ENCODE data around the gene AGRN. TPM values are rescaled to one million over a fixed set of nuclear protein-coding genes. Genes with fewer than 3 reads are reported as not detected.

AGRN gene
- total RNA-seq, 1 donor from 2014 or later, result 335 TPM

DNA sequence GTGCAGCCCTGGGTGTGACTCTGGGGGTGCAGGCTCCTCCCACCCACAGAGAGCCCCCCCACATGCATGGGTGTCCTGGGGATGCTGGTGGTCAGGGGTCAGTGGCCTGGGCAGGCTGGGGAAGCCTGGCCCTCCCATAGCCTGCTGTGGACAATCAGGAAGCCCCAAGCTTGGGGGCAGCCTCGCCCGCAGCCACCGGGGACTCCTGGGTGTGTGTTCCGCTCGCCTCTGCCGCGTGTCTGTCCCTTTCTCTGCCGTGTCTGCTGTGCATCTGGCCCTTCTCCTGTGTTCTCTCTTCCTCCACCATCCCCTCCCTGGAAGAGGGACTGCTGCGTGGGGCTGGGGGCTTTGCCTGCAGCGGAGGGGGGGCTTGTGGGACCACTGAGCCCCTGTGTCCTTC, 22.9 kb downstream of the AGRN start:
- H3K4me3 Mint-ChIP-seq (ENCODE audit: low read depth), result no peak overlapping the region
- TF ChIP-seq, protein P1, sequence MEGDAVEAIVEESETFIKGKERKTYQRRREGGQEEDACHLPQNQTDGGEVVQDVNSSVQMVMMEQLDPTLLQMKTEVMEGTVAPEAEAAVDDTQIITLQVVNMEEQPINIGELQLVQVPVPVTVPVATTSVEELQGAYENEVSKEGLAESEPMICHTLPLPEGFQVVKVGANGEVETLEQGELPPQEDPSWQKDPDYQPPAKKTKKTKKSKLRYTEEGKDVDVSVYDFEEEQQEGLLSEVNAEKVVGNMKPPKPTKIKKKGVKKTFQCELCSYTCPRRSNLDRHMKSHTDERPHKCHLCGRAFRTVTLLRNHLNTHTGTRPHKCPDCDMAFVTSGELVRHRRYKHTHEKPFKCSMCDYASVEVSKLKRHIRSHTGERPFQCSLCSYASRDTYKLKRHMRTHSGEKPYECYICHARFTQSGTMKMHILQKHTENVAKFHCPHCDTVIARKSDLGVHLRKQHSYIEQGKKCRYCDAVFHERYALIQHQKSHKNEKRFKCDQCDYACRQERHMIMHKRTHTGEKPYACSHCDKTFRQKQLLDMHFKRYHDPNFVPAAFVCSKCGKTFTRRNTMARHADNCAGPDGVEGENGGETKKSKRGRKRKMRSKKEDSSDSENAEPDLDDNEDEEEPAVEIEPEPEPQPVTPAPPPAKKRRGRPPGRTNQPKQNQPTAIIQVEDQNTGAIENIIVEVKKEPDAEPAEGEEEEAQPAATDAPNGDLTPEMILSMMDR (IDR thresholded peaks at IDR 0.05; ENCODE audit: unreplicated experiment), result no peak
- H3K36me3 Mint-ChIP-seq (ENCODE audit: insufficient read depth), result peaks cover 19% of the 10 kb centered on the region
- peaks cover 17% of the 10 kb centered on the region for H3K27me3 Mint-ChIP-seq
- H3K9me3 Mint-ChIP-seq (ENCODE audit: low read depth), result no peaks in the 10 kb centered on the region
- peak overlapping the region; percentile 49 for H3K27ac Mint-ChIP-seq
- DNase-seq (ENCODE audit: low spot score, unreplicated experiment), result no peak
- H3K4me1 Mint-ChIP-seq (ENCODE audit: low read depth), result peaks cover 2% of the 10 kb centered on the region

DNA sequence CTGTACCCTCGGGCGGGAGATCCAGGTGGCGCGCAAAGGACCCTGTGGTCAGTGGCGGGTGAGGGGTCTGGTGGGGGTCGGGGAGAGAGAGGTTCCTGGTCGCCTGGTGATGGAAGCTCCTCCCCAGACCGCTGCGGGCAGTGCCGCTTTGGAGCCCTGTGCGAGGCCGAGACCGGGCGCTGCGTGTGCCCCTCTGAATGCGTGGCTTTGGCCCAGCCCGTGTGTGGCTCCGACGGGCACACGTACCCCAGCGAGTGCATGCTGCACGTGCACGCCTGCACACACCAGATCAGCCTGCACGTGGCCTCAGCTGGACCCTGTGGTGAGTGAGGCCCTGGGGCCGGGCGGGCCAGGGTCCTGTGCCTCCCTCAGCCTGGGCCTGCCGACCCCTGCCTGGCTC, 23.5 kb downstream of the AGRN start:
- TF ChIP-seq, protein P1 (IDR thresholded peaks at IDR 0.05; ENCODE audit: unreplicated experiment), result no peak
- Mint-ChIP-seq H3K36me3 (ENCODE audit: insufficient read depth) (peaks cover 17% of the 10 kb centered on the region), H3K4me1 (ENCODE audit: low read depth) (peaks cover 2% of the 10 kb centered on the region), H3K4me3 (ENCODE audit: low read depth) (no peak overlapping the region), H3K9me3 (ENCODE audit: low read depth) (no peaks in the 10 kb centered on the region), H3K27me3 (peaks cover 14% of the 10 kb centered on the region), H3K27ac (no peak overlapping the region)
- no peak for DNase-seq (ENCODE audit: low spot score, unreplicated experiment)

DNA sequence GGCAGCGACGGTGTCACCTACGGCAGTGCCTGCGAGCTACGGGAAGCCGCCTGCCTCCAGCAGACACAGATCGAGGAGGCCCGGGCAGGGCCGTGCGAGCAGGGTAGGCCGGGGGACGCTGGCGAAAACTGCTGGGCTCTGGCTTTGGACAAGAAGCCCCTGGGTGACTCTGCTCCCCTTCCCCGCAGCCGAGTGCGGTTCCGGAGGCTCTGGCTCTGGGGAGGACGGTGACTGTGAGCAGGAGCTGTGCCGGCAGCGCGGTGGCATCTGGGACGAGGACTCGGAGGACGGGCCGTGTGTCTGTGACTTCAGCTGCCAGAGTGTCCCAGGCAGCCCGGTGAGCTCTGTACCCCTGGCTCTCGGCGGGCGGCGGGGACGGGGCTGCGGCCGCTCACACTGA, 24.0 kb downstream of the AGRN start:
- Mint-ChIP-seq H3K27me3 (peaks cover 9% of the 10 kb centered on the region), H3K4me3 (ENCODE audit: low read depth) (no peak overlapping the region)

DNA sequence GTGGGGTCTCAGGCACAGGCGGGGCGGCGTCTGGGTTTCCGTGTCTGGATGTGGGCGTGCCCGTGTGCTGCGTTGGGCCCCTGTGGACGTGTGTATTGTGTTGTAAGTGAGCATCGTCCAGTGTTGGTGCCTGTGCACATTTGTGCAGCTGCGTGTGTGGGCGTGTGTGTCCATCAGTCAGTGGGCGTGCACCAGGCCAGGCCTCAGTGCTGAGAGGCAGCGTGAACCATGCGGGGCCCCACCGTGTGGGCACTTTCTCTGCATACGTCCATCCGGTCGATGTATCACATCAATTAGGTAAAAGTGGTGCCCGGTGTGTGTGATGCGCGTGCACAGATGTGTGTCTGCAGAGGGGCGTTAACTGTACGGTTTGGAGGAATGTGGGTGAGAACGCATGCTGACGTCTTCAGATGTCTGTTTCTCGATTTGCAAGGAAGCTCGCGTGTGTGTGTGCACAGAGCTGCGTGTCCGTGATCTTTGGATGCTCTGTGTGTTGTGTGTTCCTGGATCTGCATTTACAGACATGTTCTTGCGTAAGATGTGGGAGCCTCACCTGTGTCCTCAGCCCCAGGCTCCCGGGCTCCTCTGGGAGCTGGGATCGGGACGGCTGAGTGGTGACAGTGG, 24.6 kb downstream of the AGRN start:
- peaks cover under 1% of the 10 kb centered on the region for H3K4me1 Mint-ChIP-seq (ENCODE audit: low read depth)
- no peak overlapping the region for H3K27ac Mint-ChIP-seq
- H3K9me3 Mint-ChIP-seq (ENCODE audit: low read depth), result no peaks in the 10 kb centered on the region
- no peak for DNase-seq (ENCODE audit: low spot score, unreplicated experiment)
- TF ChIP-seq, protein P1 (IDR thresholded peaks at IDR 0.05; ENCODE audit: unreplicated experiment), result no peak
- peaks cover 14% of the 10 kb centered on the region for H3K36me3 Mint-ChIP-seq (ENCODE audit: insufficient read depth)
- H3K27me3 Mint-ChIP-seq, result peaks cover 3% of the 10 kb centered on the region
- H3K4me3 Mint-ChIP-seq (ENCODE audit: low read depth), result no peak overlapping the region

More for the DNA sequence above, 24.0 kb downstream of the AGRN start:
- Mint-ChIP-seq H3K36me3 (ENCODE audit: insufficient read depth) (peaks cover 14% of the 10 kb centered on the region), H3K27ac (no peak overlapping the region), H3K9me3 (ENCODE audit: low read depth) (no peaks in the 10 kb centered on the region), H3K4me1 (ENCODE audit: low read depth) (peaks cover 2% of the 10 kb centered on the region)
- no peak for DNase-seq (ENCODE audit: low spot score, unreplicated experiment)
- TF ChIP-seq, protein P1 (IDR thresholded peaks at IDR 0.05; ENCODE audit: unreplicated experiment), result no peak

DNA sequence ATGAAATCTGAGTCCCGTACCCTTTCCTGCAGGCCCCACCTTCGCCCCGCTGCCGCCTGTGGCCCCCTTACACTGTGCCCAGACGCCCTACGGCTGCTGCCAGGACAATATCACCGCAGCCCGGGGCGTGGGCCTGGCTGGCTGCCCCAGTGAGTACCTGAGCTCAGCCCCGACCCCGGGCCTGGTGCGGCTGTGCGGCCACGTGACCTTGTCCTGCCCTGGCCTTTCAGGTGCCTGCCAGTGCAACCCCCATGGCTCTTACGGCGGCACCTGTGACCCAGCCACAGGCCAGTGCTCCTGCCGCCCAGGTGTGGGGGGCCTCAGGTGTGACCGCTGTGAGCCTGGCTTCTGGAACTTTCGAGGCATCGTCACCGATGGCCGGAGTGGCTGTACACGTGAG, 25.2 kb downstream of the AGRN start:
- DNase-seq (ENCODE audit: low spot score, unreplicated experiment), result no peak
- H3K27ac Mint-ChIP-seq, result no peak overlapping the region
- H3K4me1 Mint-ChIP-seq (ENCODE audit: low read depth), result no peaks in the 10 kb centered on the region
- TF ChIP-seq, protein P1 (IDR thresholded peaks at IDR 0.05; ENCODE audit: unreplicated experiment), result no peak
- no peaks in the 10 kb centered on the region for H3K27me3 Mint-ChIP-seq
- no peaks in the 10 kb centered on the region for H3K9me3 Mint-ChIP-seq (ENCODE audit: low read depth)
- H3K4me3 Mint-ChIP-seq (ENCODE audit: low read depth), result no peak overlapping the region
- H3K36me3 Mint-ChIP-seq (ENCODE audit: insufficient read depth), result peaks cover 14% of the 10 kb centered on the region
